ENCODE data around the gene AFF3.

DNA sequence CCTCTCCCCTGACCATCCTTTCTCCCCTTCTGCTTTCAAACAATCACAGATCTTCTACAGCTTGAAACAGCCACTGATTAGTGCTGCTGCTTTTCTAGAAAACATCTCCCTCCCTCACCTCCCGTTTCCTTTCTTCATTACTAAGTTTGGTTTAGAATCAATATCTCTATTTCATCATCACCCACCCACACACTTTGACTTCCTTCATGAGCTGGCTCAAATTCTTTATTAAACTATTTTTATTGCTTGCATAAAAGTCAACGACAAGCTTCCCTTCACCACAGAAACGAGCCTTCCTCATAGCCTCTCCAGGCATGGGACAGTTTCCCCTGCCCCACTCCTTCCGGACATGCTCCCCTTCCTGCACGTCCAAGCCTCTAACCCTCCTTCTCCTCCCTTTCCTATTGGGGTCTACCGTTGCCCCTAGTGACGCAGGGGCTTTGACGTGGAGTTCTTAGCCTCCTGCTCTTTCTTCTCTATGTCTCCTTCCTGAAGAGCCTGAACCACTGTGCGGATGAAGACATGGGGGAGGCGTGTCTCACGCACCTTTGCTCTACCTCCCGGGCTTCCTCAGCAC lies 172.0 kb downstream of the AFF3 start:
- TF ChIP-seq POLR2A (IDR thresholded peaks at IDR 0.05): no peak
- TF ChIP-seq, protein P1, sequence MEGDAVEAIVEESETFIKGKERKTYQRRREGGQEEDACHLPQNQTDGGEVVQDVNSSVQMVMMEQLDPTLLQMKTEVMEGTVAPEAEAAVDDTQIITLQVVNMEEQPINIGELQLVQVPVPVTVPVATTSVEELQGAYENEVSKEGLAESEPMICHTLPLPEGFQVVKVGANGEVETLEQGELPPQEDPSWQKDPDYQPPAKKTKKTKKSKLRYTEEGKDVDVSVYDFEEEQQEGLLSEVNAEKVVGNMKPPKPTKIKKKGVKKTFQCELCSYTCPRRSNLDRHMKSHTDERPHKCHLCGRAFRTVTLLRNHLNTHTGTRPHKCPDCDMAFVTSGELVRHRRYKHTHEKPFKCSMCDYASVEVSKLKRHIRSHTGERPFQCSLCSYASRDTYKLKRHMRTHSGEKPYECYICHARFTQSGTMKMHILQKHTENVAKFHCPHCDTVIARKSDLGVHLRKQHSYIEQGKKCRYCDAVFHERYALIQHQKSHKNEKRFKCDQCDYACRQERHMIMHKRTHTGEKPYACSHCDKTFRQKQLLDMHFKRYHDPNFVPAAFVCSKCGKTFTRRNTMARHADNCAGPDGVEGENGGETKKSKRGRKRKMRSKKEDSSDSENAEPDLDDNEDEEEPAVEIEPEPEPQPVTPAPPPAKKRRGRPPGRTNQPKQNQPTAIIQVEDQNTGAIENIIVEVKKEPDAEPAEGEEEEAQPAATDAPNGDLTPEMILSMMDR (IDR thresholded peaks at IDR 0.05): no peak
